Adrenal gland (tissue), 5 donors: ENCODE data around the gene RAP1GAP2.

Experiments
- POLR2A ChIP-seq, 2 donors: fragments of 450-650 bp; IDR thresholded peaks; one replicate each; pipeline ENCODE4 v1.6.1; 2017; ENCODE audit warnings: antibody characterized with exemption in 2 of 2, mild to moderate bottlenecking in 2 of 2, moderate library complexity in 1 of 2
- TF ChIP-seq, protein P1 (sequence below), 6 experiments: fragments of 450-650 bp in 4 of 6; fragments of 200-600 bp in 2 of 6; sonication (generic) in 1 of 6; IDR thresholded peaks; 1 replicate in 5 of 6; 2 replicates in 1 of 6; pipeline versions ENCODE4 v1.5.1 to v1.8.0; 2016 to 2021; ENCODE audit warnings: antibody characterized with exemption in 6 of 6, mild to moderate bottlenecking in 2 of 6, moderate library complexity in 1 of 6
- donor health status: DM: no; HTN: no; CAD: no.

DNA sequence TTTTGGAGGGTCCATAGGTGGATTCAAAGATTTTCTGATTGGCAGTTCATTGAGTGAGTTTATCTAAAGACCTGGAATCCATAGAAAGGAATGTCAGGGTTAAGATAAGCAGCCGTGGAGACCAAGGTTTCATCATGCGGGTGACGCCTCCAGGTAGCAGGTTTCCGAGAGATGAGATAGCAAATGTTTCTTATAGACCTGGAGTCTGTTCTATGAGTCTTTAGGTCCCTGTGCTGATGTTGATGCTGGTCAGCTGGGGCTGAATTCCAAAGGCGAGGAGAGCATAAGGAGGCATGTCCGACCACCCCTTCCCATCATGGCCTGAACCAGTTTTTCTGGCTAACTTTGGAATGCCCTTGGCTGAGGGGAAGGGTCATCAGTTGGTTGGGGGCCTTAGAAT lies 80.2 kb downstream of the RAP1GAP2 start:
- TF ChIP-seq, protein P1, sequence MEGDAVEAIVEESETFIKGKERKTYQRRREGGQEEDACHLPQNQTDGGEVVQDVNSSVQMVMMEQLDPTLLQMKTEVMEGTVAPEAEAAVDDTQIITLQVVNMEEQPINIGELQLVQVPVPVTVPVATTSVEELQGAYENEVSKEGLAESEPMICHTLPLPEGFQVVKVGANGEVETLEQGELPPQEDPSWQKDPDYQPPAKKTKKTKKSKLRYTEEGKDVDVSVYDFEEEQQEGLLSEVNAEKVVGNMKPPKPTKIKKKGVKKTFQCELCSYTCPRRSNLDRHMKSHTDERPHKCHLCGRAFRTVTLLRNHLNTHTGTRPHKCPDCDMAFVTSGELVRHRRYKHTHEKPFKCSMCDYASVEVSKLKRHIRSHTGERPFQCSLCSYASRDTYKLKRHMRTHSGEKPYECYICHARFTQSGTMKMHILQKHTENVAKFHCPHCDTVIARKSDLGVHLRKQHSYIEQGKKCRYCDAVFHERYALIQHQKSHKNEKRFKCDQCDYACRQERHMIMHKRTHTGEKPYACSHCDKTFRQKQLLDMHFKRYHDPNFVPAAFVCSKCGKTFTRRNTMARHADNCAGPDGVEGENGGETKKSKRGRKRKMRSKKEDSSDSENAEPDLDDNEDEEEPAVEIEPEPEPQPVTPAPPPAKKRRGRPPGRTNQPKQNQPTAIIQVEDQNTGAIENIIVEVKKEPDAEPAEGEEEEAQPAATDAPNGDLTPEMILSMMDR (IDR thresholded peaks at IDR 0.05), result no peak
- no peak for TF ChIP-seq POLR2A (IDR thresholded peaks at IDR 0.05)
